ENCODE measurements around the gene ITGA7.

- TF ChIP-seq EZH2phosphoT487 (IDR thresholded peaks at IDR 0.05; ENCODE audit: insufficient read depth, low read depth): no peak
- TF ChIP-seq EZH2 (IDR thresholded peaks at IDR 0.05; ENCODE audit: insufficient read depth, poor library complexity, severe bottlenecking): no peak
Observed at GRCh38 chr12:55719371-55719770, 11.7 kb upstream of the ITGA7 start.

Measured in GM23248 (cell line).